ENCODE measurements around the gene INPP5D. TPM values are rescaled to one million over a fixed set of nuclear protein-coding genes. Genes with fewer than 3 reads are reported as not detected.

The INPP5D gene
- polyA plus RNA-seq, 2 of the 4 experiments (the other 2 are of a cell fraction): 0.26 to 0.53 TPM

- Histone ChIP-seq H3K4me1 (no peaks in the 10 kb centered on the region), H3K4me2 (no peak overlapping the region), H3K27ac (no peak overlapping the region), H3K9me3 (no peaks in the 10 kb centered on the region), H3K4me3 (no peak overlapping the region)
- FAIRE-seq (no peak), ATAC-seq (no peak), DNase-seq (ENCODE audit: low read depth in 1 of 2, low spot score in 1 of 2) (no peak)
- no peak for TF ChIP-seq E2F6 (IDR thresholded peaks at IDR 0.05; ENCODE audit: borderline replicate concordance, low read depth)
- TF ChIP-seq NPAS2 (CRISPR knock-in tag; IDR thresholded peaks at IDR 0.05; ENCODE audit: borderline replicate concordance): no peak
- no peak for TF ChIP-seq FOSB (CRISPR knock-in tag; IDR thresholded peaks at IDR 0.05)
- no peak for TF ChIP-seq ZC3H11A (IDR thresholded peaks at IDR 0.05)
- TF ChIP-seq MYC (IDR thresholded peaks at IDR 0.05; ENCODE audit: borderline replicate concordance, low read length): no peak
- no peak for TF ChIP-seq TFCP2L1 (CRISPR knock-in tag; IDR thresholded peaks at IDR 0.05)
- ChIA-PET CTCF (interaction anchor here (3.4 kb wide), 1 partner anchor 27 kb away, joined by 20 read pairs; no protein-coding TSS in a partner anchor), POLR2A (no interaction called here)
- WGBS (ENCODE audit: missing lambda C conversion rate): 78% methylated on average over 20 of the region's 20 CpGs
These were observed 20.1 kb downstream of the INPP5D start for GRCh38 chr2:233079953-233080835.

- no peak for FAIRE-seq
- DNase-seq (ENCODE audit: low read depth in 1 of 2, low spot score in 1 of 2): no peak
- TF ChIP-seq NFE2L2 (conservative IDR thresholded peaks at IDR 0.05; ENCODE audit: low read length): no peak
- TF ChIP-seq HOXB13 (CRISPR knock-in tag; IDR thresholded peaks at IDR 0.05; ENCODE audit: low read depth): no peak
- TF ChIP-seq MYC (IDR thresholded peaks at IDR 0.05; ENCODE audit: borderline replicate concordance, low read length): no peak
- TF ChIP-seq KDM5A (IDR thresholded peaks at IDR 0.05): no peak
- TF ChIP-seq POLR2A (IDR thresholded peaks at IDR 0.05; ENCODE audit: low read length): no peak
- no peak for TF ChIP-seq RARB (CRISPR knock-in tag; IDR thresholded peaks at IDR 0.05)
- TF ChIP-seq ZC3H11A (IDR thresholded peaks at IDR 0.05): no peak
- TF ChIP-seq HEYL (CRISPR knock-in tag; IDR thresholded peaks at IDR 0.05): no peak
- no peak for TF ChIP-seq CBX8 (IDR thresholded peaks at IDR 0.05)
- no peak for TF ChIP-seq POLR2AphosphoS2 (conservative IDR thresholded peaks at IDR 0.05; ENCODE audit: low read length)
- TF ChIP-seq JUNB (IDR thresholded peaks at IDR 0.05): no peak
- TF ChIP-seq FOXS1 (CRISPR knock-in tag; IDR thresholded peaks at IDR 0.05): no peak
- no peak for TF ChIP-seq PHF8 (IDR thresholded peaks at IDR 0.05; ENCODE audit: borderline replicate concordance, low read depth)
- TF ChIP-seq EHF (CRISPR knock-in tag; IDR thresholded peaks at IDR 0.05): no peak
- no peak for TF ChIP-seq TP53 (CRISPR knock-in tag; IDR thresholded peaks at IDR 0.05)
- no peak for TF ChIP-seq HOXA7 (CRISPR knock-in tag; IDR thresholded peaks at IDR 0.05)
- WGBS (ENCODE audit: missing lambda C conversion rate): 56% methylated on average over 7 of the region's 11 CpGs
- H3K9me3 ChIP-seq: no peaks in the 10 kb centered on the region
- H3K27ac ChIP-seq: no peak overlapping the region
- no peaks in the 10 kb centered on the region for H3K4me1 ChIP-seq
- ChIA-PET CTCF (no interaction called here), POLR2A (no interaction called here)
- peak in 1 of 2 experiments; percentile 44; a peak in 3 of 6 replicates for ATAC-seq
- no peak overlapping the region for H3K4me2 ChIP-seq
- H3K4me3 ChIP-seq: no peak overlapping the region
These were observed 20.7 kb downstream of the INPP5D start for GRCh38 chr2:233080836-233081229.

- POLR2A ChIA-PET: no interaction called here
- DNase-seq (ENCODE audit: low read depth in 1 of 2, low spot score in 1 of 2) (no peak), ATAC-seq (no peak), FAIRE-seq (no peak)
- H3K4me3 ChIP-seq: no peak overlapping the region
- H3K4me2 ChIP-seq: no peak overlapping the region
- H3K9me3 ChIP-seq: no peaks in the 10 kb centered on the region
- no peak for TF ChIP-seq MAZ (IDR thresholded peaks at IDR 0.05; ENCODE audit: borderline replicate concordance, low read depth, low read length)
- no peak for TF ChIP-seq NR3C1 (IDR thresholded peaks at IDR 0.05)
- TF ChIP-seq NFE2L2 (conservative IDR thresholded peaks at IDR 0.05; ENCODE audit: low read length): no peak
- TF ChIP-seq HEYL (CRISPR knock-in tag; IDR thresholded peaks at IDR 0.05): no peak
- CTCF ChIA-PET: interaction anchor here (0.9 kb wide), 1 partner anchor 27 kb away, joined by 3 read pairs; no protein-coding TSS in a partner anchor
- no peaks in the 10 kb centered on the region for H3K4me1 ChIP-seq
- no peak overlapping the region for H3K27ac ChIP-seq
- WGBS (ENCODE audit: missing lambda C conversion rate): 81% methylated on average over 9 of the region's 9 CpGs
These were observed 21.1 kb downstream of the INPP5D start for GRCh38 chr2:233081232-233081730.

Data from A549 (cell line).